K562 (cell line): ENCODE results near the gene TTC8.

Experiments
- BRF2 ChIP-seq: IDR thresholded peaks from 3 replicates; pipeline ENCODE4 v1.6.1; 2011; ENCODE audit warnings: borderline replicate concordance, mild to moderate bottlenecking; ENCODE audit not compliant: insufficient read length, insufficient read depth
- CBX3 ChIP-seq, 2 experiments: IDR thresholded peaks; 1 replicate in 1 of 2; 2 replicates in 1 of 2; pipeline ENCODE4 v1.6.1; 2012; ENCODE audit warnings: inconsistent platforms in 2 of 2, low read length in 2 of 2, borderline replicate concordance in 1 of 2, control low read depth in 1 of 2
- CTCF ChIP-seq, 3 experiments: IDR thresholded peaks in 2 of 3; conservative IDR thresholded peaks in 1 of 3; 2 replicates each; pipeline ENCODE4 v1.5.1; 2011 to 2012; ENCODE audit warnings: low read length in 3 of 3, mild to moderate bottlenecking in 3 of 3, control low read depth in 2 of 3, improper control_type of control experiment in 1 of 3, inconsistent platforms in 1 of 3, low read depth in 1 of 3, mixed read lengths in 1 of 3, moderate library complexity in 1 of 3; ENCODE audit not compliant: insufficient read depth in 2 of 3
- CUX1 ChIP-seq: fragments of 200-800 bp; sonication (Bioruptor generic); IDR thresholded peaks from 2 replicates; pipeline ENCODE4 v1.6.1; 2016; ENCODE audit warnings: missing genetic modification characterization, missing compliant biosample characterization
- DEAF1 ChIP-seq: fragments of 450-650 bp; formaldehyde crosslinking; IDR thresholded peaks from 2 replicates; pipeline ENCODE4 v1.4.0; 2020; ENCODE audit warnings: mild to moderate bottlenecking, moderate library complexity
- MCM2 ChIP-seq: fragments of 450-650 bp; IDR thresholded peaks from 2 replicates; pipeline ENCODE4 v1.6.1; 2017; ENCODE audit warnings: low read depth, mild to moderate bottlenecking
- MNT ChIP-seq, 2 experiments: fragments of 450-650 bp; conservative IDR thresholded peaks; 2 replicates each; pipeline ENCODE4 v1.6.1; 2017; ENCODE audit warnings: mild to moderate bottlenecking in 2 of 2, moderate library complexity in 2 of 2
- NFATC3 ChIP-seq: fragments of 450-650 bp; IDR thresholded peaks from 2 replicates; pipeline ENCODE4 v1.6.1; 2017; ENCODE audit warnings: mild to moderate bottlenecking
- PRDM10 ChIP-seq: fragments of 450-650 bp; IDR thresholded peaks from 2 replicates; pipeline ENCODE4 v1.6.1; 2018; ENCODE audit not compliant: partially characterized antibody
- RCOR1 ChIP-seq, 2 experiments: IDR thresholded peaks; 2 replicates each; pipeline ENCODE4 v1.6.1; 2012; ENCODE audit warnings: low read depth in 2 of 2, low read length in 2 of 2, borderline replicate concordance in 1 of 2, improper control_type of control experiment in 1 of 2
- STAT5B ChIP-seq: fragments of 250-450 bp; sonication (Bioruptor Pico); IDR thresholded peaks from 2 replicates; pipeline ENCODE4 v1.8.0; 2021; ENCODE audit warnings: mild to moderate bottlenecking, inconsistent platforms
- YY1 ChIP-seq, 3 experiments: IDR thresholded peaks; 2 replicates each; pipeline ENCODE4 v1.6.1; 2011; ENCODE audit warnings: low read length in 2 of 3, mild to moderate bottlenecking in 2 of 3, moderate library complexity in 2 of 3, borderline replicate concordance in 1 of 3, control low read depth in 1 of 3, low read depth in 1 of 3; ENCODE audit not compliant: insufficient read depth in 3 of 3, insufficient replicate concordance in 2 of 3, control insufficient read depth in 1 of 3, insufficient read length in 1 of 3; ENCODE audit errors: extremely low read depth in 1 of 3
- ZBTB26 ChIP-seq: fragments of 450-650 bp; formaldehyde crosslinking; IDR thresholded peaks from 2 replicates; pipeline ENCODE4 v1.4.0; 2022; ENCODE audit warnings: missing genetic modification characterization
- ZNF436 ChIP-seq: fragments of 250-450, 450-650 bp; sonication (Bioruptor Pico); formaldehyde crosslinking; IDR thresholded peaks from 2 replicates; pipeline ENCODE4 v1.7.0; 2020; ENCODE audit warnings: mild to moderate bottlenecking

- TF ChIP-seq CUX1 (no peak), STAT5B (no peak), NFATC3 (no peak), CTCF (IDR thresholded peaks at IDR 0.05 in 2 of 3, conservative IDR thresholded peaks at IDR 0.05 in 1 of 3; ENCODE audit: insufficient read depth in 2 of 3, low read depth in 1 of 3, low read length in 3 of 3) (no peak), ZBTB26 (CRISPR knock-in tag) (no peak), YY1 (IDR thresholded peaks at IDR 0.05; ENCODE audit: borderline replicate concordance in 1 of 3, control insufficient read depth in 1 of 3, extremely low read depth in 1 of 3, insufficient read depth in 3 of 3, insufficient read length in 1 of 3, insufficient replicate concordance in 2 of 3, low read depth in 1 of 3, low read length in 2 of 3) (no peak), MCM2 (no peak), MNT (conservative IDR thresholded peaks at IDR 0.05) (no peak), PRDM10 (no peak), RCOR1 (IDR thresholded peaks at IDR 0.05; ENCODE audit: borderline replicate concordance in 1 of 2, low read depth in 2 of 2, low read length in 2 of 2) (no peak), ZNF436 (CRISPR knock-in tag) (no peak), BRF2 (no peak), CBX3 (IDR thresholded peaks at IDR 0.05; ENCODE audit: borderline replicate concordance in 1 of 2, low read length in 2 of 2) (no peak), DEAF1 (CRISPR knock-in tag) (no peak)
Measured at GRCh38 chr14:88904206-88904647, 79.8 kb downstream of the TTC8 start.
